Suprapubic skin (tissue), 4 donors: ENCODE results near the gene SLC35D1.

ENCODE experiments used
- EP300 ChIP-seq: sonication (generic); formaldehyde crosslinking; IDR thresholded peaks from one replicate; pipeline ENCODE4 v1.6.1; 2017; ENCODE audit warnings: antibody characterized with exemption
- POLR2A ChIP-seq, 2 donors: fragments of 450-650 bp; IDR thresholded peaks; one replicate each; pipeline ENCODE4 v1.6.1; 2017; ENCODE audit warnings: antibody characterized with exemption in 2 of 2, mild to moderate bottlenecking in 2 of 2, moderate library complexity in 2 of 2
- POLR2AphosphoS5 ChIP-seq, 3 donors: sonication (generic); formaldehyde crosslinking; IDR thresholded peaks; one replicate each; pipeline ENCODE4 v1.6.1; 2017; ENCODE audit warnings: antibody characterized with exemption in 3 of 3
- TF ChIP-seq, protein P1 (sequence below), 2 donors: fragments of 200-600 bp in 1 of 2; fragments of 450-650 bp in 1 of 2; sonication (generic) in 1 of 2; IDR thresholded peaks; one replicate each; pipeline ENCODE4 v1.5.1; 2016 to 2019; ENCODE audit warnings: antibody characterized with exemption in 2 of 2, mild to moderate bottlenecking in 1 of 2, moderate library complexity in 1 of 2

DNA sequence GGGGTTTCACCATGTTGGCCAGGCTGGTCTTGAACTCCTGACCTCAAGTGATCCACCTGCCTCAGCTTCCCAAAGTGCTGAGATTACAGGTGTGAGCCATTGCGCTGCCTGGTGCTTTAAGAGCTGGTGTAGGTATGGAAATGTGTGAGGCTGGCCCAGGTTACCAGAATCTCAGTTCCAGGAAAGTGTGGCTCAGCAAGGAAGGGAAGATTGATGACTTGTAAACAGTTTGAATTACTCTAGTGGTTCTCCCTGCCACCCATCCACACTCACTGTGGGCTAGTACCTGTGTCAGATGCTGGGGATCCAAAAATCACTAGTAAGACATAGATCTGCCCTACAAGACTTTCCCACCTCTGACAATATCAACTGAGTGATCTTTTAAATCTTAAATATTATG lies 34.5 kb upstream of the SLC35D1 start:
- TF ChIP-seq, protein P1, sequence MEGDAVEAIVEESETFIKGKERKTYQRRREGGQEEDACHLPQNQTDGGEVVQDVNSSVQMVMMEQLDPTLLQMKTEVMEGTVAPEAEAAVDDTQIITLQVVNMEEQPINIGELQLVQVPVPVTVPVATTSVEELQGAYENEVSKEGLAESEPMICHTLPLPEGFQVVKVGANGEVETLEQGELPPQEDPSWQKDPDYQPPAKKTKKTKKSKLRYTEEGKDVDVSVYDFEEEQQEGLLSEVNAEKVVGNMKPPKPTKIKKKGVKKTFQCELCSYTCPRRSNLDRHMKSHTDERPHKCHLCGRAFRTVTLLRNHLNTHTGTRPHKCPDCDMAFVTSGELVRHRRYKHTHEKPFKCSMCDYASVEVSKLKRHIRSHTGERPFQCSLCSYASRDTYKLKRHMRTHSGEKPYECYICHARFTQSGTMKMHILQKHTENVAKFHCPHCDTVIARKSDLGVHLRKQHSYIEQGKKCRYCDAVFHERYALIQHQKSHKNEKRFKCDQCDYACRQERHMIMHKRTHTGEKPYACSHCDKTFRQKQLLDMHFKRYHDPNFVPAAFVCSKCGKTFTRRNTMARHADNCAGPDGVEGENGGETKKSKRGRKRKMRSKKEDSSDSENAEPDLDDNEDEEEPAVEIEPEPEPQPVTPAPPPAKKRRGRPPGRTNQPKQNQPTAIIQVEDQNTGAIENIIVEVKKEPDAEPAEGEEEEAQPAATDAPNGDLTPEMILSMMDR (IDR thresholded peaks at IDR 0.05): no peak
- no peak for TF ChIP-seq POLR2AphosphoS5 (IDR thresholded peaks at IDR 0.05)
- no peak for TF ChIP-seq POLR2A (IDR thresholded peaks at IDR 0.05)
- TF ChIP-seq EP300: no peak
